ENCODE measurements around the gene ELL3. TPM values are rescaled to one million over a fixed set of nuclear protein-coding genes. Genes with fewer than 3 reads are reported as not detected.

ELL3 gene
- total and polyA plus RNA-seq, 10 of the 15 experiments (the other 5 are each of a cell fraction or from before 2014, with no cell fraction given): 12.9 to 30.3 (median 20.2) TPM

- TF ChIP-seq ZBTB4 (CRISPR knock-in tag; IDR thresholded peaks at IDR 0.05) (no peak), BCLAF1 (IDR thresholded peaks at IDR 0.05) (no peak), SIN3A (IDR thresholded peaks at IDR 0.05; ENCODE audit: low read depth, low read length) (no peak; the same call in 1 of the 2 replicates), RAD21 (IDR thresholded peaks at IDR 0.05; ENCODE audit: insufficient read depth, low read depth, low read length) (no peak), NR2C1 (IDR thresholded peaks at IDR 0.05) (no peak), ATF7 (IDR thresholded peaks at IDR 0.05; ENCODE audit: low read depth) (peak; percentile 96), EP300 (IDR thresholded peaks at IDR 0.05; ENCODE audit: borderline replicate concordance in 1 of 2, control insufficient read depth in 1 of 2, low read depth in 2 of 2, low read length in 2 of 2) (peak in 1 of 2 experiments; percentile 24; a peak in 1 of 4 replicates), CTCF (IDR thresholded peaks at IDR 0.05 in 2 of 3, conservative IDR thresholded peaks at IDR 0.05 in 1 of 3; ENCODE audit: control insufficient read depth in 2 of 3, extremely low read depth in 1 of 3, insufficient read depth in 1 of 3, low read depth in 3 of 3, low read length in 3 of 3) (no peak), SIX5 (IDR thresholded peaks at IDR 0.05; ENCODE audit: low read depth, low read length, severe bottlenecking) (no peak), IRF3 (IDR thresholded peaks at IDR 0.05) (peak; percentile 46; the same call in 1 of the 2 replicates), E2F4 (IDR thresholded peaks at IDR 0.05; ENCODE audit: low read depth, low read length) (no peak), CBX5 (IDR thresholded peaks at IDR 0.05; ENCODE audit: low read depth) (no peak), POLR2AphosphoS2 (IDR thresholded peaks at IDR 0.05; ENCODE audit: low read depth, low read length) (peak; percentile 90; the same call in 1 of the 2 replicates), SPI1 (IDR thresholded peaks at IDR 0.05; ENCODE audit: borderline replicate concordance, insufficient read depth, low read depth, low read length) (no peak), CEBPB (IDR thresholded peaks at IDR 0.05; ENCODE audit: borderline replicate concordance in 1 of 2, low read depth in 2 of 2, low read length in 2 of 2) (no peak), RB1 (IDR thresholded peaks at IDR 0.05; ENCODE audit: borderline replicate concordance) (peak; percentile 36; the same call in 1 of the 2 replicates), MTA2 (IDR thresholded peaks at IDR 0.05; ENCODE audit: low read depth) (peak; percentile 39)
These were observed 15.4 kb upstream of the ELL3 start, which contains the start of gene SERF2 (continued) for GRCh38 chr15:43791993-43792760.

Measured in GM12878 (cell line).